Thoracic aorta (tissue), 2 donors: Measurements from ENCODE around the gene EMB. TPM values are rescaled to one million over a fixed set of nuclear protein-coding genes. Genes with fewer than 3 reads are reported as not detected.
"Not testable (repeated sequence)": the region's sequence is repeated elsewhere in the genome, so short reads cannot be mapped to it uniquely, and the experiment has no call there.

Source experiments
- ATAC-seq: fragments of 150-250 bp; one replicate; pipeline ENCODE4 v1.8.0; 2017; ENCODE audit warnings: low read depth; ENCODE audit not compliant: insufficient number of reproducible peaks, low FRiP score
- DNase-seq: peaks from one replicate; pipeline ENCODE4 v3.0.0-alpha.2; 2020; ENCODE audit warnings: low spot score
- H3K27ac ChIP-seq, 2 donors: fragments of 200-600 bp; sonication (generic); 1 replicate in 1 of 2; 2 replicates in 1 of 2; pipeline ENCODE4 v1.5.1; 2016; ENCODE audit warnings: mild to moderate bottlenecking in 2 of 2, moderate library complexity in 2 of 2
- H3K27me3 ChIP-seq: fragments of 200-600 bp; sonication (generic); replicated peaks from 2 replicates; pipeline ENCODE4 v1.6.0; 2016; ENCODE audit warnings: mild to moderate bottlenecking; ENCODE audit not compliant: insufficient read depth
- H3K36me3 ChIP-seq: fragments of 200-600 bp; sonication (generic); one replicate; pipeline ENCODE4 v1.5.1; 2016
- H3K4me1 ChIP-seq, 2 donors: fragments of 200-600 bp; sonication (generic); 1 replicate in 1 of 2; 2 replicates in 1 of 2; pipeline versions ENCODE4 v1.5.1 to v1.6.0; 2016; ENCODE audit warnings: low read depth in 2 of 2, mild to moderate bottlenecking in 1 of 2; ENCODE audit not compliant: control insufficient read depth in 1 of 2
- H3K4me3 ChIP-seq: fragments of 200-600 bp; sonication (generic); 2 replicates; pipeline ENCODE4 v1.5.1; 2016; ENCODE audit warnings: mild to moderate bottlenecking
- H3K9me3 ChIP-seq: fragments of 200-600 bp; sonication (generic); 2 replicates; pipeline ENCODE4 v1.5.1; 2016
- total RNA-seq, 2 donors: library from RNA; depleted of rRNA; stranded (reverse); fragments of >200 nt; gene quantifications; one replicate each; pipeline versions ENCODE4 v1.1.0 to v1.2.3, GENCODE V29; 2016
- TF ChIP-seq, protein P1 (sequence below): fragments of 200-600 bp; sonication (generic); IDR thresholded peaks from one replicate; pipeline ENCODE4 v1.5.1; 2019; ENCODE audit warnings: antibody characterized with exemption

EMB gene
- total RNA-seq, 2 donors from 2014 or later: 20.8 to 23.1 TPM

DNA sequence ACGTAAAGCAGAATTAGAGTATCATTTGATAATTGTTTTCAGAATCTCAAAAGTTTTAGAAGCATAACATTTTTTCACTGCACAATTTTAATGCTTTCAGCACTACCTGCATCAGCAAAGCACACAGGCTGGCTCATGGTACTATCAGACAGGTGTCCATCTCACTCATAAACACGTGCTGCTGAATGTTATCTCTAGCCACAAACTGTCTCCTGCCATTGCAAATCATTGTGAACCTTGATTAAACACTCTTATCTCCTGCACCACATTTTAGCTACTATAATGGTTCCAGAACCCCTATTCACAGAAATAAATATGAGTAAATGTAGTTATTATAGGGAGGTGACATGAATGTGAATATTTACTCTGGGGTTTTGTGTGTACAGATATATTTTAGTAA is 56.7 kb downstream of the EMB start:
- not testable (repeated sequence) for H3K4me1 ChIP-seq, ATAC-seq, H3K27me3 ChIP-seq, H3K9me3 ChIP-seq, DNase-seq, H3K36me3 ChIP-seq, H3K27ac ChIP-seq, H3K4me3 ChIP-seq

DNA sequence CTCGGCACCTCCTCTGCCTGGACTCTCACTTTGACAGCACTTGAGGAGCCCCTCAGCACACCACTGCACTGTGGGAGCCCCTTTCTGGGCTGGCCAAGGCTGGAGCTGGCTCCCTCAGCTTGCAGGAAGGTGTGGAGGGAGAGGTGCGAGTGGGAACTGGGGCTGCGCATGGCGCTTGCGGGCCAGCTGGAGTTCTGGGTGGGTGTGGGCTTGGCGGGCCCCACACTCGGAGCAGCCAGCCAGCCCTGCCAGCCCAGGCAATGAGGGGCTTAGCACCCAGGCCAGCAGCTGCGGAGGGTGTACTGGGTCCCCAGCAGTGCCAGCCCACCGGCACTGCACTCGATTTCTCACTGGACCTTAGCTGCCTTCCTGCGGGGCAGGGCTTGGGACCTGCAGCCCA is 64.4 kb downstream of the EMB start:
- H3K4me3 ChIP-seq, H3K4me1 ChIP-seq, DNase-seq, H3K9me3 ChIP-seq, H3K27ac ChIP-seq, H3K36me3 ChIP-seq, ATAC-seq, H3K27me3 ChIP-seq: not testable (repeated sequence)

DNA sequence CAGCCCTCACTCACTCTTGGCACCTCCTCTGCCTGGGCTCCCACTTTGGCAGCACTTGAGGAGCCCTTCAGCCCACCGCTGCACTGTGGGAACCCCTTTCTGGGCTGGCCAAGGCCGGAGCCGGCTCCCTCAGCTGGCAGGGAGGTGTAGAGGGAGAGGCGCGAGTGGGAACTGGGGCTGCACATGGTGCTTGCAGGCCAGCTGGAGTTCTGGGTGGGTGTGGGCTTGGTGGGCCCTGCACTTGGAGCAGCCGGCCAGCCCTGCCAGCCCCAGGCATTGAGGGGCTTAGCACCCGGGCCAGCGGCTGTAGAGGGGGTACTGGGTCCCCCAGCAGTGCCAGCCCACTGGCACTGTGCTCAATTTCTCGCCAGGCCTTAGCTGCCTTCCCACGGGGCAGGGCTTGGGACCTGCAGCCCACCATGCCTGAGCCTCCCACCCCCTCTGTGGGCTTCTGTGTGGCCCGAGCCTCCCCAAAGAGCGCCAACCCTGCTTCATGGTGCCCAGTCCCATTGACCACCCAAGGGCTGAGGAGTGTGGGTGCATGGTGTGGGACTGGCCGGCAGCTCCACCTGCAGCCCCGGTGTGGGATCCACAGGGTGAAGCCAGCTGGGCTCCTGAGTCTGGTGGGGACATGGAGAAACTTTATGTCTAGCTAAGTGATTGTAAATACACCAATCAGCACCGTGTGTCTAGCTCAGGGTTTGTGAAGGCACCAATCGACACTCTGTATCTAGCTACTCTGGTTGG is 71.6 kb downstream of the EMB start:
- H3K36me3 ChIP-seq, H3K4me3 ChIP-seq, H3K4me1 ChIP-seq, H3K27ac ChIP-seq, ATAC-seq, H3K27me3 ChIP-seq, DNase-seq, H3K9me3 ChIP-seq: not testable (repeated sequence)

DNA sequence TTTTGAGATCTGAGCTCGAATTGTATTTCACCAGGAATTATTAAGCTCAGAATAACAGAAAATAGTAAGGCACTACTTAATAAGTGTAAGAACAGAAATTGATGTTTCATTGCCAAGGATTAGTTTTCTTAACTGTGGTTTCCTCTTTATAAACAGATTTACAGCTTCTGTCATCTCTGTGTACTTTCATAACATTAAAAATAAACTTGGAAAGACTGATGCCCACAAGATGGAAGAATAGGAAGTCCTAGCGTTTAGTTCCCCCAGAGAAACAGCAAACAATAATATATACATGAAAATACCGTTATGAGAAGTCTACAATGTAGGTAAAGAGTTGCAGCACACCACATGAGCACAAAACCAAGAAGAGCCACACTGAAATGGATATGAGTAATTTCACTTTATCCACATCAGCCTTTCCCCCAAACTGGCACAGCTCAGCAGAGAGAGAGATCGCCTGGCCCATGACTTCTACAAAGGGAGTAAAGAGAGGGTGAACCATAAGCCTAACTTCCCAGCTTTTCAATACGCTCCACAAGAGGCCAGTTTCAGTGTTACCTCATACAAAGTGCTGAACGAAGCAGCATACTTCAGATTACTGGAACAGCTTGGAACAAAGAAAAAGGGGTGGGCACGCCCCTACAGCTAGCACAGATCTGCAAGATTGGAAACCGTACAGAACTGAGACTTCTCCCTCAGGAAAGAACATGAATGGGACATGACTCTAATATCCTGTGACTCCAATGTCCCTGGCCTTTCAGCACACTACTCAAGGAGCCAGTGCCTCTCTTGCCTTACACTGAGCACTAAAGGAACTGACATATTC is 75.4 kb downstream of the EMB start:
- H3K27me3 ChIP-seq: no peaks in the 10 kb centered on the region
- H3K27ac ChIP-seq: no peak overlapping the region
- DNase-seq (no peak), ATAC-seq (no peak)
- TF ChIP-seq, protein P1, sequence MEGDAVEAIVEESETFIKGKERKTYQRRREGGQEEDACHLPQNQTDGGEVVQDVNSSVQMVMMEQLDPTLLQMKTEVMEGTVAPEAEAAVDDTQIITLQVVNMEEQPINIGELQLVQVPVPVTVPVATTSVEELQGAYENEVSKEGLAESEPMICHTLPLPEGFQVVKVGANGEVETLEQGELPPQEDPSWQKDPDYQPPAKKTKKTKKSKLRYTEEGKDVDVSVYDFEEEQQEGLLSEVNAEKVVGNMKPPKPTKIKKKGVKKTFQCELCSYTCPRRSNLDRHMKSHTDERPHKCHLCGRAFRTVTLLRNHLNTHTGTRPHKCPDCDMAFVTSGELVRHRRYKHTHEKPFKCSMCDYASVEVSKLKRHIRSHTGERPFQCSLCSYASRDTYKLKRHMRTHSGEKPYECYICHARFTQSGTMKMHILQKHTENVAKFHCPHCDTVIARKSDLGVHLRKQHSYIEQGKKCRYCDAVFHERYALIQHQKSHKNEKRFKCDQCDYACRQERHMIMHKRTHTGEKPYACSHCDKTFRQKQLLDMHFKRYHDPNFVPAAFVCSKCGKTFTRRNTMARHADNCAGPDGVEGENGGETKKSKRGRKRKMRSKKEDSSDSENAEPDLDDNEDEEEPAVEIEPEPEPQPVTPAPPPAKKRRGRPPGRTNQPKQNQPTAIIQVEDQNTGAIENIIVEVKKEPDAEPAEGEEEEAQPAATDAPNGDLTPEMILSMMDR: no peak
- no peaks in the 10 kb centered on the region for H3K4me1 ChIP-seq
- H3K36me3 ChIP-seq: no peaks in the 10 kb centered on the region
- no peak overlapping the region for H3K4me3 ChIP-seq
- peaks cover 4% of the 10 kb centered on the region for H3K9me3 ChIP-seq

DNA sequence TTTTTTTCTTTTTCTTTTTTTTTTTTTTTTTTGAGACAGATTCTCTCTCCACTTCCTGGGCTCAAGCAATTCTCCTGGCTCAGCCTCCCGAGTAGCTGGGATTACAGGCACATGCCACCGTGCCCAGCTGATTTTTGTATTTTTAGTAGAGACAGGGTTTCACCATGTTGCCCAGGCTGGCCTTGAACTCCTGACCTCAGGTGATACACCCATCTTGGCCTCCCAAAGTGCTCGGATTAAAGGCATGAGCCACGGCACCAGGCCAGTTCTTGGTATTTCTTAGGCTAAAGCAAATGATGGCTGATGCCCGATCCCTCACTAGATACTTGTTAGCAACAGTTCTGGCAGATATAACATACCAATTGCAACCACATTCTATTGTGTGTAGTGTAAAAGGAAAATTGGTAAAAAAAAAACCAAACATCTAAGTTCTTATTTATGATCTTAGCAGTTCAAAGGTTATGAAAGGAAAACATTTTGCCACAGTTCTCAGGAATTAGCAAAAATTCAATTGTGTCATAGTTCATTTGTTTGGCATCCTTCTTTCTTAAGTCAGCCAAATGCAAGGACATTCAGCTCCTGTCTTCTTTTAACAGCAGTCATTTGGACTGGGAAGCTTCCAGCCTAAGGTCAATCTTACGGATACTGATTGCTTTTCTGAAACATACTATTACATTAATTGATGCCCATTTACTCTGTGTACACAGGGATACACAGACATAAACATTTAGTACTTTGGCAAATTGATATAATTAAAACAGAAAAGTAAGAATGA is 76.4 kb downstream of the EMB start:
- H3K9me3 ChIP-seq, H3K27me3 ChIP-seq, H3K36me3 ChIP-seq, H3K4me1 ChIP-seq, DNase-seq, ATAC-seq, H3K27ac ChIP-seq, H3K4me3 ChIP-seq: not testable (repeated sequence)

DNA sequence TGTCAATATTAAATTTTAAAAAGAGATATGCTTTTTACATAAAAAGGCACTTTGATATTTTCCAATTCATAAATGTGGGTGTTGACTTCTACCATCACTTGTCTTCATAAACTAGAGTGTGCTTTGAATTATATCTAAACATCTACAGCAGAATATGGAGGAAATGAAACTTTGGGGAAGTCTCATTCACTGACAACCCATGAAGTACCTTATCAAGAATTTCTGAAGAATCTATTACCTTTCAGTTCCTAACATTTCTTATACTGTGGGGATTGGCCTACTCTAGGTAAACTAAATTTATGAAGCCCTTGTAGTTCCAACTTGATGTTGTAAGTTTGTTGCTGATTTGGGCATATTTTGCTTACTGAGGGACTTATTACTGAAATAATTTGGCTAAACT is 81.9 kb downstream of the EMB start:
- DNase-seq (no peak), ATAC-seq (no peak)
- no peak overlapping the region for H3K4me3 ChIP-seq
- H3K27me3 ChIP-seq: no peaks in the 10 kb centered on the region
- TF ChIP-seq, protein P1: no peak
- no peaks in the 10 kb centered on the region for H3K9me3 ChIP-seq
- no peak overlapping the region for H3K27ac ChIP-seq
- H3K36me3 ChIP-seq: no peaks in the 10 kb centered on the region
- no peaks in the 10 kb centered on the region for H3K4me1 ChIP-seq

DNA sequence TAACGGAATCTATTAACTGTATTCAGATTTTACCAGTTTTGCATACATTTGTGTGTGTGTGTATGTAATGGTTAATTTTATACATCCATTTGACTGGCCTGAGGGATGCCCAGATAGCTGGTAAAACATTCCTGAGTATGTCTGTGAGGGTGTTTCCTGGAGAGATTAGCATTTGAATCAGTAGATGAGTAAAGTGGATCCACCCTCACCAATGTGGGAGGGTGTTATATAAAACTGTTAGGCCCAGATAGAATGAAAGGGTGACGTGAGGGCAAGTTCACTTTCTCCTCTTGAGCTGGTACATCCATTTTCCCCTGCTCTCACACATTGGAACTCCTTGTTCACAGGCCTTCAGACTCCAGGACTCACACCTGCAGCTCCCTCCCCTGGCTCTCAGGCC is 88.7 kb downstream of the EMB start:
- Histone ChIP-seq H3K27me3 (no peaks in the 10 kb centered on the region), H3K4me1 (no peaks in the 10 kb centered on the region), H3K27ac (no peak overlapping the region), H3K9me3 (no peaks in the 10 kb centered on the region), H3K36me3 (no peaks in the 10 kb centered on the region), H3K4me3 (no peak overlapping the region)
- TF ChIP-seq, protein P1: no peak
- ATAC-seq (no peak), DNase-seq (no peak)
